RWPE1 (cell line): Measurements from ENCODE around the gene RNU4-1.

ENCODE experiments used
- CTCF ChIA-PET: fragments of 350-600 bp; sonication (Branson Sonifier 250); formaldehyde crosslinking; extraction: SDS; loops from one replicate; lab custom pipeline; 2021; lab: Yijun Ruan, JAX
- POLR2A ChIA-PET: fragments of 400-600 bp; formaldehyde crosslinking; extraction: SDS; loops from one replicate; lab custom pipeline; 2020; ENCODE audit warnings: antibody characterized with exemption; ENCODE audit not compliant: low non-redundant PET; lab: Yijun Ruan, JAX
- DNase-seq: peaks from one replicate; pipeline ENCODE4 v3.0.0; 2012; ENCODE audit warnings: low spot score
- H3K27ac ChIP-seq: fragments of 450-650 bp; 2 replicates; pipeline ENCODE4 v1.5.1; 2017
- TF ChIP-seq, protein P1 (sequence below): fragments of 450-650 bp; conservative IDR thresholded peaks from 2 replicates; pipeline ENCODE4 v1.5.1; 2017; ENCODE audit warnings: low read depth, mild to moderate bottlenecking

RNU4-1 gene

GRCh38 chr12:120284381-120284780, 8.7 kb downstream of the RNU4-1 start:
- DNase-seq: no peak
- ChIA-PET POLR2A (no interaction called here), CTCF (no interaction called here)
- TF ChIP-seq, protein P1, sequence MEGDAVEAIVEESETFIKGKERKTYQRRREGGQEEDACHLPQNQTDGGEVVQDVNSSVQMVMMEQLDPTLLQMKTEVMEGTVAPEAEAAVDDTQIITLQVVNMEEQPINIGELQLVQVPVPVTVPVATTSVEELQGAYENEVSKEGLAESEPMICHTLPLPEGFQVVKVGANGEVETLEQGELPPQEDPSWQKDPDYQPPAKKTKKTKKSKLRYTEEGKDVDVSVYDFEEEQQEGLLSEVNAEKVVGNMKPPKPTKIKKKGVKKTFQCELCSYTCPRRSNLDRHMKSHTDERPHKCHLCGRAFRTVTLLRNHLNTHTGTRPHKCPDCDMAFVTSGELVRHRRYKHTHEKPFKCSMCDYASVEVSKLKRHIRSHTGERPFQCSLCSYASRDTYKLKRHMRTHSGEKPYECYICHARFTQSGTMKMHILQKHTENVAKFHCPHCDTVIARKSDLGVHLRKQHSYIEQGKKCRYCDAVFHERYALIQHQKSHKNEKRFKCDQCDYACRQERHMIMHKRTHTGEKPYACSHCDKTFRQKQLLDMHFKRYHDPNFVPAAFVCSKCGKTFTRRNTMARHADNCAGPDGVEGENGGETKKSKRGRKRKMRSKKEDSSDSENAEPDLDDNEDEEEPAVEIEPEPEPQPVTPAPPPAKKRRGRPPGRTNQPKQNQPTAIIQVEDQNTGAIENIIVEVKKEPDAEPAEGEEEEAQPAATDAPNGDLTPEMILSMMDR: no peak
- H3K27ac ChIP-seq: no peak overlapping the region

DNA sequence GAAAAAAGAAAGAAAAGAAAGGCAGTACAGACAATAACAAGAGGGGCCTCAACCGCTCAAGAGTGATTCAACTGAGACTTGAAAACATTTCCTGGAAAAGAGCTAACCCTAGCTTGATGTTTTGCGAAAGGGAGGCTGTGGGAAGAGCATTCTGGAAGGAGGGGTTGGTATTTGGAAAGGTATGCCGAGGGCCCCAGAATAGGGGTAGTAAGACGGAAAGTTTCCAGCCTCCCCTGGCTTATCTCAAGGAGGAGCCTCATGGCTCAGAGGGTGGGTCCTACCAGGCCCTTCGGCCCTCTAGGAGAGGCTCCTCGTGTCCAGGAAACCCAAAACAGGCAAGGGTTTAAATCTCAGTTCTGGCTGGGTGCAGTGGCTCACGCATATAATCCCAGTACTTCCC, 9.7 kb downstream of the RNU4-1 start:
- ChIA-PET POLR2A (no interaction called here), CTCF (interaction anchor here (0.5 to 0.6 kb wide), 2 partner anchors 55 to 165 kb away, joined by 3 to 4 read pairs; no protein-coding TSS in a partner anchor)
- DNase-seq: no peak
- no peak overlapping the region for H3K27ac ChIP-seq
- TF ChIP-seq, protein P1: no peak

DNA sequence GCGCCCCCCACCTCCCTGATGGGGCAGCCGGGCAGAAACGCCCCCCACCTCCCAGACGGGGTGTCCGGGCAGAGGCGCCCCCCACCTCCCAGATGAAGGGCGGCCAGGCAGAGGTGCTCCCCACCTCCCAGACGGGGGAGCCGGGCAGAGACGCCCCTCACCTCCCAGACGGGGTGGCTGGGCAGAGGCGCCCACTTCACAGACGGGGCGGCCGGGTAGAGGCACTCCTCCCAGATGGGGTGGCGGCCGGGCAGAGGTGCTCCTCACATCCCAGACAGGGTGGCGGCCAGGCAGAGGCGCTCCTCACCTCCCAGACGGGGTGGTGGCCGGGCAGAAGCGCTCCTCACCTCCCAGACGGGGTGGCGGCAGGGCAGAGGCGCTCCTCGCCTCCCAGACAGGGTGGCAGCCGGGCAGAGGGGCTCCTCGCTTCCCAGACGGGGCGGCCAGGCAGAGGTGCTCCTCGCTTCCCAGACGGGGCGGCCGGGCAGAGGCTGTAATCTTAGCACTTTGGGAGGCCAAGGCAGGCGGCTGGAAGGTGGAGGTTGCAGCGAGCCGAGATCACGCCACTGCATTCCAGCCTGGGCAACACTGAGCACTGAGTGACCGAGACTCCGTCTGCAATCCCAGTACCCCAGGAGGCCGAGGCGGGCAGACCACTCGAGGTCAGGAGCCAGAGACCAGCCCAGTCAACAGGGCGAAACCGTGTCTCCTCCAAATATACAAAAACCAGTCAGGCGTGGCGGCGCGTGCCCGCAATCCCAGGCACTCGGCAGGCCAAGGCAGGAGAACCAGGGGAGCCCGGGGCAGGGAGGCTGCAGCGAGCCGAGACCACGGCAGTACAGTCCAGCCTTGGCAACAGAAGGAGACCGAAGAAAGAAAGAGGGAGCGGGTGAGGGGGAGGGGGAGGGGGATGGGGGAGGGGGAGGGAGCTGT, 14.6 kb downstream of the RNU4-1 start:
- ChIA-PET CTCF (no interaction called here), POLR2A (no interaction called here)
- no peak overlapping the region for H3K27ac ChIP-seq
- TF ChIP-seq, protein P1: no peak
- DNase-seq: no peak

- ChIA-PET CTCF (no interaction called here), POLR2A (no interaction called here)
Measured at GRCh38 chr12:120276734-120277133, 16.3 kb downstream of the RNU4-1 start.

DNA sequence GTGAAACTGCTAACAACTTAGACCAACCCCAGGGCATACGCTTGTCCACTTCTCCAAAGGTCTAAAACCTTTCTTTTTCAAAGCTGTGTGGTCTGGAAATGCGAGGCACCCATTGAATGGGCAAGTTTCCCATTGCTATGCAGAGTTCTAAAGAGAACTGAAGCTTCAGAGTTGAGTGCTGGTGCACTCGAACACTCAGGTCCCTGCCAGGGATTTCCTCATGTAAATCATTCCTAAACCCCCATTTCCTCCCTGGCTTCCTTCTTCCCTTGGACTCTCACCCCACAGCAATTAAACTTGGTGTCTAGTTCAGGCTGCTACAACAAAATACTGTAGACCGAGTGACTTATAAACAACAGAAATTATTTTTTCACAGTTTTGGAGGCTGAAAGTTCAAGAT, 25.3 kb downstream of the RNU4-1 start:
- CTCF ChIA-PET: interaction anchor here (9.2 kb wide), 1 partner anchor 38 kb away, joined by 142 read pairs; no protein-coding TSS in a partner anchor
- no peak for DNase-seq
- H3K27ac ChIP-seq: no peak overlapping the region

More at GRCh38 chr12:120276734-120277133, 16.3 kb downstream of the RNU4-1 start:
- TF ChIP-seq, protein P1: no peak
- no peak for DNase-seq
- no peak overlapping the region for H3K27ac ChIP-seq

More for the DNA sequence above, 25.3 kb downstream of the RNU4-1 start:
- POLR2A ChIA-PET: interaction anchor here (1.6 kb wide), 1 partner anchor 67 kb away, joined by 8 read pairs; the partner anchor contains the start of gene RPLP0
- TF ChIP-seq, protein P1: no peak
